BJ (cell line): ENCODE data around the gene CACNA2D4. TPM values are rescaled to one million over a fixed set of nuclear protein-coding genes. Genes with fewer than 3 reads are reported as not detected.

ENCODE experiments used
- CTCF ChIA-PET: fragments of 350-600 bp; formaldehyde crosslinking; extraction: SDS; loops from one replicate; lab custom pipeline; 2021; ENCODE audit warnings: antibody characterized with exemption, inconsistent platforms; lab: Yijun Ruan, JAX
- POLR2A ChIA-PET: fragments of 300-600 bp; sonication (Branson Sonifier 250); formaldehyde crosslinking; extraction: SDS; loops from one replicate; lab custom pipeline; 2021; ENCODE audit warnings: antibody characterized with exemption; lab: Charles Lee
- DNase-seq: peaks from one replicate; pipeline ENCODE4 v3.0.0-alpha.2; 2011; ENCODE audit warnings: low read depth
- H3K27me3 ChIP-seq: 2 replicates; pipeline ENCODE4 v1.6.0; 2011; ENCODE audit warnings: low read length; ENCODE audit not compliant: control insufficient read depth, insufficient read depth
- H3K36me3 ChIP-seq: 2 replicates; pipeline ENCODE4 v1.5.1; 2011; ENCODE audit warnings: low read length; ENCODE audit not compliant: control insufficient read depth, insufficient read depth
- H3K4me3 ChIP-seq: 2 replicates; pipeline ENCODE4 v1.5.1; 2011; ENCODE audit warnings: low read depth, mild to moderate bottlenecking, control low read depth, low read length
- polyA plus RNA-seq: library from polyadenylated mRNA; depleted of rRNA; stranded (reverse); fragments of >200 nt; gene quantifications from 2 replicates; pipeline ENCODE4 v1.2.3, GENCODE V29; 2011
- TF ChIP-seq, protein P1 (sequence below): IDR thresholded peaks from 2 replicates; pipeline ENCODE4 v1.5.1; 2011; ENCODE audit warnings: low read depth, mild to moderate bottlenecking, control low read depth, inconsistent platforms, low read length, moderate library complexity; ENCODE audit not compliant: insufficient read depth

CACNA2D4 gene
- polyA plus RNA-seq, 1 experiment, result 0.39 TPM

GRCh38 chr12:1935700-1936378 lies 17.4 kb upstream of the CACNA2D4 start:
- ChIA-PET CTCF (interaction anchor here (0.9 to 1.3 kb wide), 2 partner anchors 11 to 145 kb away, joined by 3 read pairs; no protein-coding TSS in a partner anchor), POLR2A (no interaction called here)

DNA sequence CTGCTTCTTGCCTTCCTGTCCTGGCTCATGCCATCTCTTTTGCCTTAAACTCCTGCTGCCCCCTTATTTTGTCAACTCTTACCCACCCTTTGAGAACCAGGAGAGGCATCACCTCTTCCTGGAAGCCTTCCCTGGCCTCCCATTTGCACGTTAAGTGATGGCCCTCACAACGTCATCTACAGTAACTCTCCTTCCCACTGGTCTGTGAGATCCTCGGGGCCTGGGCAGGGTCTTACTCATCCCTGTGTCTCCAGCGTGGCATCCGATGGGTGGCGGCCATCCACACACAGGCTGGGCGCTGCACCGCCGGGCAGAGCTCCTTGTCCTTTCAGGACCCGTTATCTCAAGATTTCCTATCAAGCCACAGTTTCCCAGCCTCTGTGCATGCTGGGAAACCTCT lies 16.8 kb upstream of the CACNA2D4 start:
- CTCF ChIA-PET, result interaction anchor here (0.9 to 1.3 kb wide), 2 partner anchors 12 to 144 kb away, joined by 3 read pairs; no protein-coding TSS in a partner anchor

More at GRCh38 chr12:1935700-1936378, 17.4 kb upstream of the CACNA2D4 start:
- H3K4me3 ChIP-seq, result no peak overlapping the region
- TF ChIP-seq, protein P1, sequence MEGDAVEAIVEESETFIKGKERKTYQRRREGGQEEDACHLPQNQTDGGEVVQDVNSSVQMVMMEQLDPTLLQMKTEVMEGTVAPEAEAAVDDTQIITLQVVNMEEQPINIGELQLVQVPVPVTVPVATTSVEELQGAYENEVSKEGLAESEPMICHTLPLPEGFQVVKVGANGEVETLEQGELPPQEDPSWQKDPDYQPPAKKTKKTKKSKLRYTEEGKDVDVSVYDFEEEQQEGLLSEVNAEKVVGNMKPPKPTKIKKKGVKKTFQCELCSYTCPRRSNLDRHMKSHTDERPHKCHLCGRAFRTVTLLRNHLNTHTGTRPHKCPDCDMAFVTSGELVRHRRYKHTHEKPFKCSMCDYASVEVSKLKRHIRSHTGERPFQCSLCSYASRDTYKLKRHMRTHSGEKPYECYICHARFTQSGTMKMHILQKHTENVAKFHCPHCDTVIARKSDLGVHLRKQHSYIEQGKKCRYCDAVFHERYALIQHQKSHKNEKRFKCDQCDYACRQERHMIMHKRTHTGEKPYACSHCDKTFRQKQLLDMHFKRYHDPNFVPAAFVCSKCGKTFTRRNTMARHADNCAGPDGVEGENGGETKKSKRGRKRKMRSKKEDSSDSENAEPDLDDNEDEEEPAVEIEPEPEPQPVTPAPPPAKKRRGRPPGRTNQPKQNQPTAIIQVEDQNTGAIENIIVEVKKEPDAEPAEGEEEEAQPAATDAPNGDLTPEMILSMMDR, result no peak
- DNase-seq, result no peak
- no peaks in the 10 kb centered on the region for H3K36me3 ChIP-seq
- no peaks in the 10 kb centered on the region for H3K27me3 ChIP-seq

GRCh38 chr12:1934831-1935230 lies 16.4 kb upstream of the CACNA2D4 start:
- DNase-seq, result no peak
- peaks cover 2% of the 10 kb centered on the region; the same call in 1 of the 2 replicates for H3K27me3 ChIP-seq
- ChIA-PET POLR2A (no interaction called here), CTCF (interaction anchor here (1.3 kb wide), 1 partner anchor 144 kb away, joined by 3 read pairs; no protein-coding TSS in a partner anchor)
- no peaks in the 10 kb centered on the region for H3K36me3 ChIP-seq
- no peak overlapping the region for H3K4me3 ChIP-seq
- TF ChIP-seq, protein P1, result no peak

More for the DNA sequence above, 16.8 kb upstream of the CACNA2D4 start:
- TF ChIP-seq, protein P1, result no peak
- no peaks in the 10 kb centered on the region for H3K36me3 ChIP-seq
- DNase-seq, result no peak
- POLR2A ChIA-PET, result no interaction called here
- no peak overlapping the region for H3K4me3 ChIP-seq
- H3K27me3 ChIP-seq, result no peaks in the 10 kb centered on the region

- H3K4me3 ChIP-seq, result no peak overlapping the region
- no peak for DNase-seq
- ChIA-PET POLR2A (no interaction called here), CTCF (no interaction called here)
- peaks cover 2% of the 10 kb centered on the region for H3K27me3 ChIP-seq
- TF ChIP-seq, protein P1, result no peak
- H3K36me3 ChIP-seq, result no peaks in the 10 kb centered on the region
These were observed 15.6 kb upstream of the CACNA2D4 start for GRCh38 chr12:1934068-1934467.

DNA sequence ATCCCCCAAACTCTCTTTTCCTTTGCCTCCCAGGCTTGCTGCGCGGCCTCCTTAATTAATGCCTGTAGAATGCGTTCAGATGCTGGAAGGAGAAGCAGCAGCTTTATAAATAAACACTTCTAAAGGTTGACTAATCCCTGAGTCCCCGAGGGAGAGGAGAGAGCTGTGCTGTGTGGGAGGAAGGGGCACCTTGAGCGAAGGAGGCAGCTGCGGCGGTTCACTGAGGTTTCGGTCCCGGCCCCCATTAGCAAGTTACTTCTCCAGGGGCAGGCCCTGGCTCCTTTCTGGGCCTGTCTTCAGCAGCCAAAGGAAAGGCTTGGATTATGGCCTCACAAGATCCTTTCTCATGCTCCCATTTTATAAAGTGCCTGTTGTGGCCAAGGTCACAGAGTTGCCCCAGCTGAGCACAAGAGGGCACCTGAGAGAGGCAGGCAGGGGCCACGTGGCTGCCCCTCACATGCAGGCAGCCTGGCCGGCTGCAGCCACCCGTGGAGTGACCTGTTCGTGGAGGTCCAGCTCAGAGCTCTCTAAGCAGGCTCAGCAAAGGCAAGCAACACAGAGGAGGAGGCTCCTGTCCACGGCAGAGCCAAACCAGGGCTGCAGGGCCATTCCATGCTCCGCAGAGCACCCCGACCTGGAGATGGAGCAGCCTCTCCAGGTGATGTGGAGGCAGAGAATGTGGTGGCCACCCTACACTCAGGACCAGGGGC lies 15.0 kb upstream of the CACNA2D4 start:
- CTCF ChIA-PET, result no interaction called here

More for the DNA sequence above, 15.0 kb upstream of the CACNA2D4 start:
- POLR2A ChIA-PET, result no interaction called here
- Histone ChIP-seq H3K36me3 (no peaks in the 10 kb centered on the region), H3K4me3 (no peak overlapping the region), H3K27me3 (peaks cover 2% of the 10 kb centered on the region)
- TF ChIP-seq, protein P1, result no peak
- no peak for DNase-seq
